NCI-H748 (cell line): Measurements from ENCODE around the gene LRRC74A.

Experiments
- DNase-seq: peaks from one replicate; lab custom pipeline; 2025; ENCODE audit not compliant: unreplicated experiment; lab: John Stamatoyannopoulos, UW

LRRC74A gene

DNA sequence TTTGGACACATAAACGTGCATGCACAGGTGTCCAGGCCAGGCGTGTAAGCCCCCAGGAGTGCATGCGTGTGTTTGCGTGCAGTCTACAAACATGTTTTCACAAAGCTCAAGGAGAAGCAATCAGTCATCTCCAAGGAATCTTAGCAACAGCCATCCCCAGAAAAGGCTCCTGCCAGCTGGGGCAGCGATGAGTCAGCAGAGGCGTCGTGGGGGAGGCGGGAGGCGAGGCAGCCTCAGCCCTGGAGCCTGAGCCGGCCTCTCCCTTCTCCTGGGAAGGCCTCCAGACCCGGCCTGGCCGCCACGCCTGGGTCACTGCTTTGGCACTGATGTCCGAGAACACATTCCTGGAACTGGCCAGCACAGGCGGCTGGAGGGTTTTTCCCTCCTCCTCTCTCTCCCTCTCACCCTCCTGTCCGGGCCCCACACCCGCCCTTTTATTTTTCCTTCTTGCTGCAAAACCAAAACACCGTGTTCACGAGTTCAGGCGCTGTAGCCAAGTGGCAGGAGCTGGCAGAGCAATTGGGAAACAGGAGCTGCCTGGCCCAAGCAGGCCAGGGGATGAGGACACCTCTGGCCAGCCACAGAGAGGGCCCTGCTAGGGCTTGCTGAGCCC is 92.7 kb downstream of the LRRC74A start:
- peak; percentile 68 for DNase-seq
